GM10248 (cell line): Measurements from ENCODE around the gene ANGPTL2.

Experiments
- CTCF ChIA-PET: fragments of 300-600 bp; sonication (Branson Sonifier 250); formaldehyde crosslinking; extraction: SDS; loops from one replicate; lab custom pipeline; 2021; ENCODE audit warnings: antibody characterized with exemption; lab: Yijun Ruan, JAX
- POLR2A ChIA-PET: fragments of 350-650 bp; sonication (Branson Sonifier 250); formaldehyde crosslinking; extraction: SDS; loops from one replicate; lab custom pipeline; 2020; ENCODE audit warnings: antibody characterized with exemption; lab: Yijun Ruan, JAX
- DNase-seq: peaks from one replicate; pipeline ENCODE4 v3.0.0; 2012; ENCODE audit errors: extremely low spot score
- TF ChIP-seq, protein P1 (sequence below): IDR thresholded peaks from 2 replicates; pipeline ENCODE4 v1.5.1; 2012; ENCODE audit warnings: mild to moderate bottlenecking, low read depth; ENCODE audit errors: extremely low read depth, missing control alignments, control extremely low read depth

The ANGPTL2 gene

DNA sequence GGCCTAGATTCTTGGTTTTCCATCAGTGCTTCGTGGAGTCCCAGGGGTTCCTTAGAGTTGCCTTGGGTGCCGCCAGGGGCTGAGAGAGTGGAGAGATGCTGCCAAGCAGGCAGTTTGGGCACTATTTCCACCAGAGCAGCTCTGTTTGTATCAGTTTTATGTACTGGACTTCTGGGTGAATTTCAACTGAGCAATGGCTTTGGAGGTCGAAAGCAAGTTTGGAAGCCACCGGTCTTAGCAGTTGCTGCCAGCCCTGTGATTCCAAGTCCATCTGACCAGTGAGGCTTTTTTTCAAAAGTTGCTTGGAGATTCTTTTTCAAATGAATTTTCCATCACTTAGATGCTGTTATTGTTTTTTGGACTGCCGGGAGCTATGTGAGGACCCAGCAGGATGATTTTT, 68.5 kb downstream of the ANGPTL2 start:
- CTCF ChIA-PET: interaction anchor here (1.1 kb wide), 1 partner anchor 16 kb away, joined by 3 read pairs; no protein-coding TSS in a partner anchor

DNA sequence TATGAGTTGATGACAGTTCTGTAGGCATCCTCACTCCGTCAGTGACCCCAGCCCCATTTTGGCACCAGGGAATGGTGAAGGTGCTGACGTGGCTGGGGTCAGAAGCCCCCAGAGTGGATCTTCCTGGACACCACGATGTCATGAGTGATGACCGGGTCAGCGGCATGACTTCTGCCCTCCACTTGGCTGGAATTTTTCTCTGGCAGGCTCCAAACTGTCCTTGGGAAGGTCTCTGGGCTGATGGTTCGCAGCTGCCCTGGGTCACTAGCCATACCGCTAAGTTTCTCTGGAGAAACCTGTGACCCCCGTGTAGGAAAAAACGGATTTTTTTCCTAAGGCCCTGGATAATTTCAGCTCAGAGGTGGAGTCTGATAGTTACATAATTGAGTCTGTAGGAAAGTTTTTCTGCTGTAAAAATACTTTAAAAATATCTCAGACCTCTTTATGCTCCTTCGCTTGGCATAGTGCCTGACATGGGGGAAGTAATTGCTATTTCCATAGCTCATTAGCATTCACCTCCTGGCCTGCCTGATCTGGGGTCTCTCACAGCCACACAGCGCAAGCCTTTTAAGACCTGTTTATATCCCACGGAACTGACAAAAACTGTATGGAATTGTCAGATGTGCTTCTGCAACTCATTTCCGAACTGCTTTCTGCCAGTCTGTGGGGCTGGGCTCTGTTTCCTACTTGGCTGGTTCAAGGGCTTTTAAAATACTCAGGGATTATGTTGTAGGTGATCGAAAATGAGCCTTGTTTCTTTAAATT, 69.2 kb downstream of the ANGPTL2 start:
- no peak for DNase-seq

More for the DNA sequence above, 68.5 kb downstream of the ANGPTL2 start:
- DNase-seq: no peak
- TF ChIP-seq, protein P1, sequence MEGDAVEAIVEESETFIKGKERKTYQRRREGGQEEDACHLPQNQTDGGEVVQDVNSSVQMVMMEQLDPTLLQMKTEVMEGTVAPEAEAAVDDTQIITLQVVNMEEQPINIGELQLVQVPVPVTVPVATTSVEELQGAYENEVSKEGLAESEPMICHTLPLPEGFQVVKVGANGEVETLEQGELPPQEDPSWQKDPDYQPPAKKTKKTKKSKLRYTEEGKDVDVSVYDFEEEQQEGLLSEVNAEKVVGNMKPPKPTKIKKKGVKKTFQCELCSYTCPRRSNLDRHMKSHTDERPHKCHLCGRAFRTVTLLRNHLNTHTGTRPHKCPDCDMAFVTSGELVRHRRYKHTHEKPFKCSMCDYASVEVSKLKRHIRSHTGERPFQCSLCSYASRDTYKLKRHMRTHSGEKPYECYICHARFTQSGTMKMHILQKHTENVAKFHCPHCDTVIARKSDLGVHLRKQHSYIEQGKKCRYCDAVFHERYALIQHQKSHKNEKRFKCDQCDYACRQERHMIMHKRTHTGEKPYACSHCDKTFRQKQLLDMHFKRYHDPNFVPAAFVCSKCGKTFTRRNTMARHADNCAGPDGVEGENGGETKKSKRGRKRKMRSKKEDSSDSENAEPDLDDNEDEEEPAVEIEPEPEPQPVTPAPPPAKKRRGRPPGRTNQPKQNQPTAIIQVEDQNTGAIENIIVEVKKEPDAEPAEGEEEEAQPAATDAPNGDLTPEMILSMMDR: no peak
- POLR2A ChIA-PET: no interaction called here

DNA sequence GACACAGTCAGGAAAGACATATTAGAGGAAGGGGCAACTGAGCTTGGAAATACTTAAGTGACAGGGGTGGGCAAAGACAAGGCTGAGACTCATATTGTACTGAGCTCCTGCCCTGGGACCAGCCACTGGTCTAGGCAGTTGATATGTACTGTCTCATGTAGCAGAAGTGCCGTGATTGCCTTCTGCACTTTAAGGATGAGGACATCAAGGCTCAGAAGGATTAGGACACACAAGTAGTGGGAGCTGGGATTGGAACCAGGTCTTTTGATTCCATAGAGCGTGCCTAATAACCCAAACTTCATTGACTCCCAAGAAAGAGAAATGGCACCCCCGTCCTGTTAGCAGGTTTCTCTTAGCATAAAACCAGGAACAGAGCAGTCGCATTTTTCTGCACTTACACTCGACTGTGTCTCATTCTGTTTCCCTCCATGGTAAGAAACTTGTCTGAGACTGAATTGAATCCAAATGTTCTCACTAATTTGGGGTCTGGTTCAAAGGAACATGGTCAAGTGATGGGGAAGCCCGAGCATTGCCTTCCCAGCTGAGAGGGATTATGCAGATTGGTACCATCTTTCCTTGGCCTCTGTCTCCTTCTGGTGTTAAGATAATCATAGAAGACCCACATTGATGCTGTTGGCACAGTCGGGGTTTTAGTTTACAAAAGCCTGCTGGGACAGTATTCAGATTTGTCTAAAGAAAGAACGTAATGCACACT, 70.4 kb downstream of the ANGPTL2 start:
- ChIA-PET CTCF (interaction anchor here (0.9 to 2.1 kb wide), 2 partner anchors 18 to 68 kb away, joined by 3 to 6 read pairs; no protein-coding TSS in a partner anchor), POLR2A (no interaction called here)
- no peak for DNase-seq
- TF ChIP-seq, protein P1: no peak

More for the DNA sequence above, 69.2 kb downstream of the ANGPTL2 start:
- TF ChIP-seq, protein P1: no peak
- POLR2A ChIA-PET: no interaction called here
- CTCF ChIA-PET: interaction anchor here (1.1 kb wide), 1 partner anchor 15 kb away, joined by 3 read pairs; no protein-coding TSS in a partner anchor

DNA sequence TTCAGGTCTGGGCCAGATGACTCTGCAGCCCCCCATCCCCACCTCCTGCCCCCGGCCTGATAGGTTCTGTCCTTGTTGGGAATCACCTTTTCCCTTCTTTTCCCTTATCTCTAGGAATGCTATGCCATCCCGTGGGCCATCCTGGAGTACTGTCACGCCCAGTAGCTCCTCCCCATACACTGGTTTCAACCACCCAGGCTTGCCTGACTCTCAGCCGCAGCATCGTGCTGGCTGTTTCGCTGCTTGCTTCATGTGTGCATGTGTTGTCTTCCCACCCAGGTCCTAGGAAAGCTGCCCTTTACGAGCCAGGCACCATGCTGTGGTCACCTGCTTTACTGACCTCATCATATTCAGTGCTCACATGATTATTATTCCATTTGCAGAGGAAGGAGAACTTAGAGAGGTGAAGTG, 71.8 kb downstream of the ANGPTL2 start:
- TF ChIP-seq, protein P1: no peak
- ChIA-PET CTCF (interaction anchor here (1.1 to 2.1 kb wide), 2 partner anchors 17 to 148 kb away, joined by 3 to 6 read pairs; no protein-coding TSS in a partner anchor), POLR2A (no interaction called here)
- DNase-seq: no peak

DNA sequence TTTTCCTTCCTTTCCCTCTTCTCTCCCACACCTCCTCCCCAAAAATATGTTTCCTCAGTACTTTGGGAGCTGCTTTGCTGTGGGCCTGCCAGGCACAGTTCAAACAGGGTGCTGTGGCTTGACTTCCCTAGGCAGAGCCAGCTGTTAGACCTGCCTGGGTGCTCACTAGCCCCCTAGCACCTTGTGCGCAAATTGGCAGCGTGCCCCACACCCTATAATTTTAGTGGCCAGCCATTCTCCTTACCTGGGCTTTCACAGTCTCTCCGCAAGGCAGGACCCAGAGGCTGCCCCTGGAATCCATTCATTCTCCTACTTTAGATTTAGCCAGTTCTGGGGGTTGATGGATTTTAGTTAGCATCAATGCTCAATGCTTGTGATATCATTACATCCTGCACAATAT, 72.3 kb downstream of the ANGPTL2 start:
- POLR2A ChIA-PET: no interaction called here
- CTCF ChIA-PET: interaction anchor here (1.1 to 2.1 kb wide), 2 partner anchors 16 to 148 kb away, joined by 3 to 6 read pairs; no protein-coding TSS in a partner anchor
- no peak for DNase-seq
- TF ChIP-seq, protein P1: no peak

DNA sequence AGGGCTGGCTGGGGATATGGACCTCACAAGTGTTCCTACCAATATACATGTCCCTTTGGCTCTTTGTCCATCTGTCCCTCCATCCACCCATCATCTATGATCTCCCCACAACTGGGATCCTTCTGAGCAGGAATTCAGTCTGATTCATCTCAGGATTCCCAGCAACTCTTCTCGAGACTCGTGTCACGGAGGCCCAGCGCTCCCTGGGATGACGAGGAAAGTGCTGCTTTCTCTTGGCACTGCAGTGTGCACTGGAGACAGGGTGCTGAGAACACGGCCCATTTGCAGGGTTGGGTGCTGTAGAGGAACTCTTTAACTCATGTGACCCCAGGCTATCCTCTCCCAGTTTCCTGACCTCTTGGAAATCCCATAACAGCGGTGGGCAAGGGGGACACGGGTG, 72.9 kb downstream of the ANGPTL2 start:
- TF ChIP-seq, protein P1: no peak
- CTCF ChIA-PET: interaction anchor here (0.9 to 2.1 kb wide), 4 partner anchors 9 to 112 kb away, joined by 3 to 6 read pairs (median 5); no protein-coding TSS in a partner anchor
- POLR2A ChIA-PET: no interaction called here
- no peak for DNase-seq
